A549 (cell line): ENCODE measurements around the gene TUBB1. TPM values are rescaled to one million over a fixed set of nuclear protein-coding genes. Genes with fewer than 3 reads are reported as not detected.

Experiments used
- ATAC-seq, 2 experiments: fragments of 200-7000 bp in 1 of 2; fragments of >200 bp in 1 of 2; cut with Nextera tagmentation in 1 of 2; cut with Tn5 transposase in 1 of 2; 3 replicates each; pipeline versions ENCODE4 v1.8.0 to v1.9.1; 2018 to 2020; ENCODE audit warnings: mild to moderate bottlenecking in 1 of 2, moderate library complexity in 1 of 2
- CTCF ChIA-PET: fragments of 300-600 bp; sonication (Branson Sonifier 250); formaldehyde crosslinking; extraction: SDS; loops from one replicate; lab custom pipeline; 2021; ENCODE audit warnings: antibody characterized with exemption, inconsistent platforms; lab: Yijun Ruan, JAX
- POLR2A ChIA-PET: fragments of 350-600 bp; formaldehyde crosslinking; extraction: SDS; loops from one replicate; lab custom pipeline; 2021; ENCODE audit warnings: antibody characterized with exemption, inconsistent platforms; lab: Yijun Ruan, JAX
- DNase-seq, 2 experiments: peaks; one replicate each; pipeline versions ENCODE4 v3.0.0 to v3.0.0-alpha.2; 2011 to 2016; ENCODE audit warnings: low read depth in 1 of 2, low spot score in 1 of 2
- FAIRE-seq: peaks from 2 replicates; lab custom pipeline; 2011; peaks lifted over from hg19 to GRCh38; lab: Jason Lieb, UNC
- H3K27ac ChIP-seq, 2 experiments: fragments of >200 bp; sonication (Bioruptor Twin); formaldehyde crosslinking; 3 replicates each; pipeline ENCODE4 v1.5.1; 2016 to 2017
- H3K4me1 ChIP-seq: fragments of >200 bp; sonication (Bioruptor Twin); formaldehyde crosslinking; 3 replicates; pipeline ENCODE4 v1.6.1; 2016
- H3K4me2 ChIP-seq: fragments of >200 bp; sonication (Bioruptor Twin); formaldehyde crosslinking; 3 replicates; pipeline ENCODE4 v1.6.1; 2016
- H3K4me3 ChIP-seq: fragments of >200 bp; sonication (Bioruptor Twin); formaldehyde crosslinking; 3 replicates; pipeline ENCODE4 v1.5.1; 2016
- H3K9me3 ChIP-seq: fragments of >200 bp; sonication (Bioruptor Twin); formaldehyde crosslinking; 3 replicates; pipeline ENCODE4 v1.6.1; 2016
- E2F6 ChIP-seq: IDR thresholded peaks from 2 replicates; pipeline ENCODE4 v1.6.1; 2012; ENCODE audit warnings: low read depth, borderline replicate concordance
- ELK1 ChIP-seq: fragments of 150-350 bp; IDR thresholded peaks from 2 replicates; pipeline ENCODE4 v1.6.1; 2014; ENCODE audit warnings: low read depth, mild to moderate bottlenecking, low read length
- FOSL2 ChIP-seq, 2 experiments: fragments of 450-650 bp in 1 of 2; fragments of >200 bp in 1 of 2; sonication (Bioruptor Twin) in 1 of 2; formaldehyde crosslinking; IDR thresholded peaks; 2 replicates each; pipeline versions ENCODE4 v1.5.0 to v1.6.1; 2016 to 2020; ENCODE audit warnings: mild to moderate bottlenecking in 1 of 2, moderate library complexity in 1 of 2
- HEYL ChIP-seq: fragments of 250-450 bp; sonication (Bioruptor Pico); IDR thresholded peaks from 2 replicates; pipeline ENCODE4 v1.8.0; 2021; ENCODE audit warnings: mild to moderate bottlenecking, moderate library complexity
- HMGXB4 ChIP-seq: fragments of 250-450 bp; sonication (Bioruptor Pico); IDR thresholded peaks from 2 replicates; pipeline ENCODE4 v1.5.0; 2021; ENCODE audit warnings: mild to moderate bottlenecking, moderate library complexity, borderline replicate concordance
- JUNB ChIP-seq: fragments of >200 bp; sonication (Bioruptor Twin); formaldehyde crosslinking; IDR thresholded peaks from 2 replicates; pipeline ENCODE4 v1.6.1; 2016
- KDM5A ChIP-seq: fragments of 200-600 bp; sonication (generic); IDR thresholded peaks from 2 replicates; pipeline ENCODE4 v1.6.1; 2016; ENCODE audit warnings: antibody characterized with exemption, mild to moderate bottlenecking
- NR3C1 ChIP-seq: fragments of >200 bp; sonication (Bioruptor Twin); formaldehyde crosslinking; IDR thresholded peaks from 3 replicates; pipeline ENCODE4 v1.6.1; 2017
- PBX3 ChIP-seq: IDR thresholded peaks from 2 replicates; pipeline ENCODE4 v1.6.1; 2012
- ZC3H11A ChIP-seq: fragments of 450-650 bp; IDR thresholded peaks from 2 replicates; pipeline ENCODE4 v1.6.1; 2014; ENCODE audit warnings: antibody characterized with exemption, mild to moderate bottlenecking
- ZFP36 ChIP-seq: fragments of 450-650 bp; IDR thresholded peaks from 2 replicates; pipeline ENCODE4 v1.6.1; 2014; ENCODE audit warnings: borderline replicate concordance; ENCODE audit not compliant: partially characterized antibody
- WGBS: methylation state at CpG from one replicate; pipeline ENCODE4 v1.1.6; 2017; ENCODE audit errors: missing lambda C conversion rate; 5-methylcytosine and 5-hydroxymethylcytosine counted together
- polyA plus RNA-seq, 4 experiments: library from polyadenylated mRNA; depleted of rRNA in 3 of 4; stranded (reverse); fragments of >200 nt; fragmentation: RNase III in 1 of 4; extraction: RNeasy Plus Mini Kit Qiagen cat#74134 plus additional on column Dnase treatment in 1 of 4; gene quantifications; 2 replicates in 3 of 4; 3 replicates in 1 of 4; pipeline ENCODE4 v1.2.3, GENCODE V29; 2011 to 2017
- TF ChIP-seq, protein P1 (sequence below): fragments of >200 bp; sonication (Bioruptor Twin); formaldehyde crosslinking; IDR thresholded peaks from 2 replicates; pipeline ENCODE4 v1.6.1; 2016

Gene TUBB1
- polyA plus RNA-seq, 2 of the 4 experiments (the other 2 are of a cell fraction), result 0.03 TPM; not detected in 1

DNA sequence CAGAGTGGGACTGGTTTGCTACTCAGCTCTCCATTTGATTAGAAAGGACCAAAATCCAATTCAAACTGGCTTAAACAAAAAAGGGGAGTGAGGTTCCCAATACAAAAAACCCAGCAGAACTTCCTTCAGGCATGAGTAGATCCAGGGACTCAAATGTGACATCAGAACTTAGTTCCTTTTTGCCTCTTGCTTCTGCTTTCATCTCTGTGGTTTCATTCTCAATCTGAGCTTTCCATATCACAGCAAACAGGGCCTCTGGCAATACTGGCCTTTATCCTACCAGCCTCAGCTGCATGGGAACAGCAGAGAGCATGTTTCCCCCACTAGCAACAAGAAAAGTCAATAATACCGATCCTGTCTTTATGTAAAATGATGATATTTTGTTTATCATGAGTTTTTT is 52.0 kb downstream of the TUBB1 start:
- Histone ChIP-seq H3K4me2 (no peak overlapping the region), H3K9me3 (no peaks in the 10 kb centered on the region), H3K27ac (no peak overlapping the region), H3K4me3 (no peak overlapping the region), H3K4me1 (peaks cover 6% of the 10 kb centered on the region; the same call in 1 of the 3 replicates)
- no peak for TF ChIP-seq ZC3H11A
- no peak for TF ChIP-seq NR3C1
- no peak for TF ChIP-seq HEYL (CRISPR knock-in tag)
- no peak for TF ChIP-seq E2F6
- TF ChIP-seq ELK1, result no peak
- ChIA-PET CTCF (interaction anchor here (0.7 to 1.2 kb wide), 4 partner anchors 9 to 448 kb away, joined by 3 to 4 read pairs (median 3); no protein-coding TSS in a partner anchor), POLR2A (no interaction called here)
- no peak for FAIRE-seq
- WGBS, result 65% methylated on average over 1 of the region's 1 CpG
- DNase-seq, result no peak
- ATAC-seq, result no peak

DNA sequence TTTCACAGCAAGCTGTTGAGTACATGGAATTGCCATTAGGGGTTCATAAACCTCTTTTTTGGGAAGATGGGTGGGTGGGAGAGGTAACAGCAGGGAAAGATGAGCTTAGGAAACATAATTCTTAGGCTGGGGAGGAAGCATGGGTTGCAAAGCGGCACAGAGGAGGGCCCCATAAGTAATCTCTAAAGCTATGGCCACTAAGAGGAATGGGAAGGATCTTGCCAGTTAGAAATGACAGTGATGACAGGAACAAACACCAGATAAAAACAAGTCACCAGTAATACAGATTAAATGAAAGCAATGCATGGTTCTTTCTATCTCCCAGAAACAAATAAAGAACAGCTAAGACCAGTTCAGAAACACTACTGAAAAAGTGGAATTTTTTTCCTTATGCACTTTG is 54.4 kb downstream of the TUBB1 start:
- WGBS, result 88% methylated on average over 1 of the region's 1 CpG
- CTCF ChIA-PET, result interaction anchor here (0.7 to 1.1 kb wide), 4 partner anchors 15 to 382 kb away, joined by 3 to 4 read pairs (median 3); no protein-coding TSS in a partner anchor
- no peak overlapping the region for H3K4me2 ChIP-seq

GRCh38 chr20:59074456-59074855 is 55.2 kb downstream of the TUBB1 start:
- TF ChIP-seq FOSL2 (IDR thresholded peaks at IDR 0.05) (peak; percentile 33; the same call in 1 of the 2 replicates), FOSL2 (CRISPR knock-in tag; IDR thresholded peaks at IDR 0.05) (peak; percentile 68; the same call in 1 of the 2 replicates)
- TF ChIP-seq, protein P1, sequence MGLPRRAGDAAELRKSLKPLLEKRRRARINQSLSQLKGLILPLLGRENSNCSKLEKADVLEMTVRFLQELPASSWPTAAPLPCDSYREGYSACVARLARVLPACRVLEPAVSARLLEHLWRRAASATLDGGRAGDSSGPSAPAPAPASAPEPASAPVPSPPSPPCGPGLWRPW, result no peak
- no peak overlapping the region for H3K4me2 ChIP-seq
- WGBS, result 3% methylated on average over 3 of the region's 3 CpGs
- H3K27ac ChIP-seq, result no peak overlapping the region
- DNase-seq (no peak), FAIRE-seq (no peak), ATAC-seq (no peak)
- H3K4me1 ChIP-seq, result peaks cover 6% of the 10 kb centered on the region; the same call in 1 of the 3 replicates
- POLR2A ChIA-PET, result no interaction called here
- H3K4me3 ChIP-seq, result no peak overlapping the region
- no peaks in the 10 kb centered on the region for H3K9me3 ChIP-seq
- CTCF ChIA-PET, result interaction anchor here (1.0 to 2.8 kb wide), 2 partner anchors 13 to 381 kb away, joined by 4 to 9 read pairs; no protein-coding TSS in a partner anchor

More for the DNA sequence above, 54.4 kb downstream of the TUBB1 start:
- FAIRE-seq (peak; percentile 13), DNase-seq (no peak), ATAC-seq (no peak)
- Histone ChIP-seq H3K4me1 (peaks cover 6% of the 10 kb centered on the region; the same call in 1 of the 3 replicates), H3K9me3 (no peaks in the 10 kb centered on the region), H3K4me3 (no peak overlapping the region), H3K27ac (no peak overlapping the region)
- POLR2A ChIA-PET, result no interaction called here
- TF ChIP-seq ZFP36 (no peak), KDM5A (no peak), PBX3 (no peak), NR3C1 (no peak), JUNB (no peak), HMGXB4 (CRISPR knock-in tag) (no peak), ELK1 (no peak)
